RWPE1 (cell line): ENCODE results near the gene TMEM184A.
"Not testable (repeated sequence)": the region's sequence is repeated elsewhere in the genome, so short reads cannot be mapped to it uniquely, and the experiment has no call there.

Experiments used
- CTCF ChIA-PET: fragments of 350-600 bp; sonication (Branson Sonifier 250); formaldehyde crosslinking; extraction: SDS; loops from one replicate; lab custom pipeline; 2021; lab: Yijun Ruan, JAX
- POLR2A ChIA-PET: fragments of 400-600 bp; formaldehyde crosslinking; extraction: SDS; loops from one replicate; lab custom pipeline; 2020; ENCODE audit warnings: antibody characterized with exemption; ENCODE audit not compliant: low non-redundant PET; lab: Yijun Ruan, JAX
- DNase-seq: peaks from one replicate; pipeline ENCODE4 v3.0.0; 2012; ENCODE audit warnings: low spot score
- H3K27ac ChIP-seq: fragments of 450-650 bp; 2 replicates; pipeline ENCODE4 v1.5.1; 2017
- CTCF ChIP-seq: fragments of 450-650 bp; conservative IDR thresholded peaks from 2 replicates; pipeline ENCODE4 v1.5.1; 2017; ENCODE audit warnings: low read depth, mild to moderate bottlenecking

Gene TMEM184A

GRCh38 chr7:1526271-1526754 is 29.7 kb downstream of the TMEM184A start:
- TF ChIP-seq CTCF, result no peak
- H3K27ac ChIP-seq, result no peak overlapping the region
- CTCF ChIA-PET, result interaction anchor here (0.9 kb wide), 1 partner anchor 33 kb away, joined by 3 read pairs; no protein-coding TSS in a partner anchor
- POLR2A ChIA-PET, result no interaction called here
- DNase-seq, result no peak

- no peak for DNase-seq
- TF ChIP-seq CTCF, result no peak
- no peak overlapping the region for H3K27ac ChIP-seq
- ChIA-PET CTCF (interaction anchor here (1.1 kb wide), 1 partner anchor 11 kb away, joined by 3 read pairs; no protein-coding TSS in a partner anchor), POLR2A (no interaction called here)
These were observed 30.6 kb downstream of the TMEM184A start for GRCh38 chr7:1525409-1525808.

GRCh38 chr7:1523844-1524243 is 32.2 kb downstream of the TMEM184A start:
- TF ChIP-seq CTCF, result no peak
- ChIA-PET POLR2A (interaction anchor here (0.6 kb wide), 1 partner anchor 290 kb away, joined by 11 read pairs; no protein-coding TSS in a partner anchor), CTCF (interaction anchor here (0.6 kb wide), 1 partner anchor 479 kb away, joined by 6 read pairs; the partner anchor contains the start of gene GPR146)
- no peak overlapping the region for H3K27ac ChIP-seq
- DNase-seq, result no peak

GRCh38 chr7:1523208-1523607 is 32.8 kb downstream of the TMEM184A start:
- peak overlapping the region; percentile 10; the same call in 1 of the 2 replicates for H3K27ac ChIP-seq
- TF ChIP-seq CTCF, result no peak
- CTCF ChIA-PET, result interaction anchor here (0.6 kb wide), 1 partner anchor 50 kb away, joined by 4 read pairs; no protein-coding TSS in a partner anchor

GRCh38 chr7:1521456-1521855 is 34.5 kb downstream of the TMEM184A start:
- DNase-seq, result no peak
- ChIA-PET POLR2A (no interaction called here), CTCF (no interaction called here)
- H3K27ac ChIP-seq, result no peak overlapping the region
- no peak for TF ChIP-seq CTCF

More at GRCh38 chr7:1523208-1523607, 32.8 kb downstream of the TMEM184A start:
- POLR2A ChIA-PET, result no interaction called here
- no peak for DNase-seq

- POLR2A ChIA-PET, result no interaction called here
- H3K27ac ChIP-seq, result no peak overlapping the region
- CTCF ChIA-PET, result no interaction called here
- DNase-seq, result no peak
- TF ChIP-seq CTCF, result no peak
These were observed 35.3 kb downstream of the TMEM184A start for GRCh38 chr7:1520539-1521234.

GRCh38 chr7:1519322-1519922 is 36.6 kb downstream of the TMEM184A start:
- CTCF ChIA-PET, result interaction anchor here (0.6 kb wide), 1 partner anchor 231 kb away, joined by 6 read pairs; no protein-coding TSS in a partner anchor

More at GRCh38 chr7:1519322-1519922, 36.6 kb downstream of the TMEM184A start:
- not testable (repeated sequence) for H3K27ac ChIP-seq, DNase-seq
- POLR2A ChIA-PET, result interaction anchor here (0.7 kb wide), 1 partner anchor 61 kb away, joined by 5 read pairs; no protein-coding TSS in a partner anchor
